HG03378 (cell line): ENCODE measurements around the gene MCFD2.

Source experiments
- ATAC-seq: cut with Tn5 transposase; IDR thresholded peaks from one replicate; pipeline ENCODE4 v1.9.1; 2021; ENCODE audit warnings: mild to moderate bottlenecking, moderate library complexity; ENCODE audit not compliant: unreplicated experiment

Gene MCFD2

GRCh38 chr2:46939626-46940359 is 24.2 kb upstream of the MCFD2 start:
- ATAC-seq, result no peak

DNA sequence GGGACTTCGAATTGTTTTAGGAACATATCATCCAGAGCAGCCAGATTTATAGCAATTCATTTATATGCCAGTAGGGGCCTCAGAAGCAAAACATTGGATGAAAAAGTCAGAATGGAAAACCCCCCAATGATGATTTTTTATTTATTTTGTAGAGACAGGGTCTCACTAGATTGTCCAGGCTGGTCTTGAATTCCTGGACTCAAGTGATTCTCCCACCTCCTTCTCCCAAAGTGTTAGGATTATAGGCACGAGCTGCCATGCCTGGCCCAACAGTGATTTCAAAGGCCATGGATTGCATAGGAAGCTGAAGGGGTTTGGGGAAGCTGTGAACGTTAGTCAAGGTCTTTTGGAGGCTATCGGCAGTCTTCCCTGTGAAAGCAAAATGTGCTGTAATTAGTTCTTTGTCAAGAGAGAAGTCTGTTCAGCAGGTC is 21.9 kb upstream of the MCFD2 start:
- no peak for ATAC-seq

- no peak for ATAC-seq
Measured at GRCh38 chr2:46936566-46936965, 21.0 kb upstream of the MCFD2 start.

DNA sequence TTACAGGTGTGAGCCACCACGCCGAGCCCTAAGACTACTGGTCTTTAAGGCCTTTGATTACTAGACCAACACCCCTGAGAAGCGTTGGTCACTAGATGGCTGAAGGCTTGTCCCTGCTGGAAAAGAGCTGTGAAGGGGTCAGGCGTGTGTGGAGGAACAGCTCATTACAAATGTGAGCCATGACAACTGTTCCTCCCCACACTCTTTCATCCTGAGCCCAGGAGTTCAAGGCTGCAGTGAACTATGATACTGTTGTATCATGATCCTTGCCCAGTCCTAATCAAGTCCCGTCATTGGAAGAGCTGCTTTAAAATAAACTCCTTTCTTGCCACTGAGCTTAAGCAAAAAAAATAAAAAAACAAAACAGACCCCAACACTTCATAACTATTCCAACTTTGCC is 19.5 kb upstream of the MCFD2 start:
- ATAC-seq, result no peak

- ATAC-seq, result no peak
Measured at GRCh38 chr2:46929612-46930011, 14.0 kb upstream of the MCFD2 start.

GRCh38 chr2:46926863-46927262 is 11.3 kb upstream of the MCFD2 start:
- no peak for ATAC-seq

DNA sequence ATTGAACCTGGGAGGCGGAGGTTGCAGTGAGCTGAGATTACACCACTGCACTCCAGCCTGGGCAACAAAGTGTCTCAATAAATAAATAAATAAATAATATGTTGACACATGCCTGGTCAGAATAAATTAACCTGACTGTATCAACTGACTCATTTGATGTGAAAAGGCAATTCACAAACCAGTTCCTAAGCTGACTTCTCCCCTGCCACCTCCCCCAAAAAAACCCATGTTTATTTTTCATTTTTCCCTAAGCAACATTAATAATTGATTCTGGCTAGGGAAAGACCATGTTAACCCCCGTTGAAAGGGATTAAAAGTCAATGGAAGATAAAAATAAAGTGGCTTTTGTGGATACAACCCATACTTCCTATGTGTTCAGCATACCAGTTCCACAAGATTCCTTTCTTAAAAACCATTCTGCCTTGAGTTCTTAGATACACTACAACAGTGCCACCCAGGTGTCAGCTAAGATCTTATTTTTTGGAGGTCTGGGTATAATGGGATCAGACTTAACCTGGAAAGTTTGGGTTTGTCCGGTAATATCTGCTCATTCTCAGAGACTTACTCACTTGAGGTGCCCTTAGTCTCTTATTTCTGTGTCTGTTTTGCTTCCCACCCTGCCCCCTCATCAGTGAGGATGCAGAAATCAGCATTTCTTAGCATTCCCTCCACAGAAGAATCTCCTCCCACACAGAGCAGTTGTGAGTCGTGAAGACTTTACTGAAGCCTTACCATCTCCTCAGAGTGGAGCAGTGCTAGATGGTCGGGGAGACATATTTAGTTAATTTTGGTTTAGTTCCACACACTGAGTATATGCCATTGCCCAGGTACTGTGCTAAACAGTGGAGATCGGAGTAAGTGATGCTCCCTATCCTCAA is 10.1 kb upstream of the MCFD2 start:
- no peak for ATAC-seq

GRCh38 chr2:46924608-46925007 is 9.0 kb upstream of the MCFD2 start:
- no peak for ATAC-seq

GRCh38 chr2:46924038-46924437 is 8.4 kb upstream of the MCFD2 start:
- ATAC-seq, result no peak

DNA sequence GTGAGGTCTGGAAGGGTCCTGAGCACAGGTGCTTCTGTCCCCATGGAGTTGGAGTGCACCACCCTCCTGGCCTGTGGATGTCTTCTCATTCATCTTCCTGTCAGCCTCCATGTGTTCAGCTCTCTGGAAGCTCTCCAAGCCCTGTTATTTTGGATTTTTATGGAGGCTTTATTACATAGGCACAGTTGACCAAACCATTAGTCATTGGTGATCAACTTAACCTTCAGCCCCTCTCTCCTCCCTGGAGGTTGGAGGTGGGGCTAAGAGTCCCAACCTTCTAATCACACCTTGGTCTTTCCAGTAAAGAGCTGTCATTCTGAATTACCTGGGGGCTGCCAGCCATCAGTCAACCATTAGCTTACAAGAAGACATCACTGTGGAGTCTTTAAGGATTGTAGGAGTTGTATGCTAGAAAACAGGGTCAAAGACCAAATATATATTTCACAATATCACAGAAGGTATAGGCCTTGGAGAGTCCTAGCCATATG is 7.5 kb upstream of the MCFD2 start:
- ATAC-seq, result no peak

GRCh38 chr2:46922606-46923005 is 7.0 kb upstream of the MCFD2 start:
- ATAC-seq, result no peak

GRCh38 chr2:46921676-46922448 is 6.3 kb upstream of the MCFD2 start:
- no peak for ATAC-seq

DNA sequence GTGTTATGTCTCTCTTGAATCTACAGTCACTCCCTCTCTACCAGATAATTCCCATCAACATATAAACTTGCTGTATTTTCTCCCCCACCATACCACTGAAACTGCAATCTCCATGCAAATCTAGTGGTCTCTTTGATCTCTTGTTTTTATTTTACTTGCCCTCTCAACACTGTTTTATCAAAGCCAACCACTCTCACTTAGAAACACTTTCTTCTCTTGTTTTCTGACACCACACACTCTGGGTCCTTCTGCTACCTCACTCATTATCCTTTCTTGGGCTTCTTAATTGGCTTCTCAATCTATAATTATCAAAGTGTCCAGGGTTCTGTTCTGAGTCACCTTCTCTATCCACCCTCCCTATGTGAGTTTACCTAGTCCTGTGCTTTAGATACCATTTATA is 2.0 kb upstream of the MCFD2 start:
- ATAC-seq, result no peak

DNA sequence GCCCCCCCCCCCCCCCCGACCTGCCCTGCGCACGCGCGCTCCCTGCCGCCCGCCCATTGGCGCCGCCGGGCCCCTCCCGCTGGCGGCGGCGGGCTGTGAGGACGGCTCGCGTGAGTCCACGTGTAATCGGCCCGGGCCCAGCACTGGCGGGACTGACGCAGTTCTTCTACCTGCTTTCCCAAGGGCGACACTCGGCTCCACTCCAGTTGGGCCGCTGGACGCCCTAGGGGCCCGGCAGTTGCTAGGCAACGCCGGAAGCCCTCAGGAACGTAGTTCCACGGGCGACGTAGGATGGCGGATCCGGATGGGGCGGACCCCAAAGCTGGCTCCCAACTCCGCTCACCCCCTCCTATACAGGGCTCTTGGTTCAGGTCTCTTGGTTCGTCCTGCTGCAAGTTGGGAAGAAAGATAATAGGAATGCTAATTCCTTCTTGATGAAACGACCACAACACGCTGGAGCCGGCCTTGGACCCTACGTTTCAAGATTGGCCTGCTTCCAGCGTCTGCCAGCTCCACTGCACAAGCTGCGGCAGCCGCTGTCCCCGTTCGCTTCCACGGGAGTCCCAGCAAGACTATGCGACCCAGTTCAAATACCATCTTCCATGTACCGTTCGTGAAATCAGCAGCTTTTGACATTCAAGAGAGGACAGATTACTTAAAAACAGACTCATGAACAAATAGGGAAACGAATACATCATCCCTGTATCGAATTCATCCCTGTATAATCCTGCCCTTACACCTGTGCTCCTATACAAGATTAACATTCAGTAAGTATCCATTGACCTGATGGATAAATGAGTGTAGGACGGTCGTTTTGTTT is 415 bp upstream of the MCFD2 start:
- ATAC-seq, result peak; percentile 85

DNA sequence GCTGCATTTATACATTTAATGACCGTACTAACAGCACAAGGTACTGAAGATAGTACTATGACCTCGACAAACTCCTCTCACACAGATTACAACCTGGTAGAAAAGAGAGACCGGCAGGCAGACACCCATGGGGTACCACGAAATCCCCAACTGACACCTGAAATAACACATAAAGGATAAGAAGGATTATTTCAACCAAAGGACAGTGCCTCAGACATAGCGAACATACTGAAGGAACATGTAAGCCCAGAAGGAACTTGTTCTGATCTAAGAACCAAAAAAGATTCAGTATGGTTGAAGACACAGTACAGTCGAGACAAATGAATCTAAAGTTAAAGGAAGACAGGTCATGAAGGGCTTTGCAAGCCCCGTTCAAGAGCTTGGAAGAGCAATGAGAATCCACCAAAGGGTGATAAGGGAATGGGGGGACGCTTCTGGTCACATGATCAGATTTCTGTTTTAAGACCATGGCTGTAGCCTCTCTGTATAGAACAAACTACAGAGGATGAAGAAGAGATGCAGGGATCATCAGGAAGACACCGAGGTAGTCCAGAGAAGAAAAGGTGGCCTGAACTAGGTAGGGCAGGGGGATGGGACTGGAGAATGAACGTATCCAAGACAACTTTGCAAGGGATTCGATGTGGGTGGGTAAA is 902 bp downstream of the MCFD2 start:
- ATAC-seq, result no peak

- ATAC-seq, result no peak
Measured at GRCh38 chr2:46913471-46914381, 1.9 kb downstream of the MCFD2 start.

GRCh38 chr2:46909771-46910419 is 5.7 kb downstream of the MCFD2 start:
- peak; percentile 91 for ATAC-seq

DNA sequence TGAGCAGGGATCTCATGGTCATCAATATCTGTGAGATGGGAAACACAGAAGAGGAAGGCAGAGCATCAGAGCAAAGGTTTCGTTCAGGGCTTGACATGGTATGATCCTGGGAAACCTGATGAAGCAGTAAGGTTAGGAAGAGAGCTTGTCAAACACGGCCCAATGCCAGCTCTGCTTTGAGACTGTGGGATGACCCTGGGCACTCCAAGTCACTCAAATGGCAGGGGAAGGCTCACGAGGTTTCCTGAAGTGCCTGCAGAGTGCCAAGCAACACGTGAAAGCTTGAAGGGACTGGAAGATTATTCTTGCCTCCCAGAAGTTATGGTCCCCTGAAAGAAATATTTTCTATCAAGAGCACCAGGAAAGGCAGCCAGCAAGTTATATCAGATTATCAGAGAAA is 6.5 kb downstream of the MCFD2 start:
- ATAC-seq, result no peak
